Panc1 (cell line): ENCODE measurements around the gene RNF213.

Experiments
- POLR2AphosphoS5 ChIP-seq: IDR thresholded peaks from 2 replicates; pipeline ENCODE4 v1.6.1; 2012; ENCODE audit warnings: mild to moderate bottlenecking, low read depth, low read length, moderate library complexity
- SIN3A ChIP-seq: IDR thresholded peaks from 2 replicates; pipeline ENCODE4 v1.6.1; 2012; ENCODE audit warnings: low read depth, mild to moderate bottlenecking, low read length, moderate library complexity, borderline replicate concordance; ENCODE audit not compliant: insufficient read depth
- TF ChIP-seq, protein P1 (sequence below), 2 experiments: IDR thresholded peaks; 2 replicates each; pipeline ENCODE4 v1.6.1; 2011 to 2012; ENCODE audit warnings: low read depth in 2 of 2, control low read depth in 1 of 2, low read length in 1 of 2, mild to moderate bottlenecking in 1 of 2, moderate library complexity in 1 of 2; ENCODE audit not compliant: insufficient read depth in 1 of 2

DNA sequence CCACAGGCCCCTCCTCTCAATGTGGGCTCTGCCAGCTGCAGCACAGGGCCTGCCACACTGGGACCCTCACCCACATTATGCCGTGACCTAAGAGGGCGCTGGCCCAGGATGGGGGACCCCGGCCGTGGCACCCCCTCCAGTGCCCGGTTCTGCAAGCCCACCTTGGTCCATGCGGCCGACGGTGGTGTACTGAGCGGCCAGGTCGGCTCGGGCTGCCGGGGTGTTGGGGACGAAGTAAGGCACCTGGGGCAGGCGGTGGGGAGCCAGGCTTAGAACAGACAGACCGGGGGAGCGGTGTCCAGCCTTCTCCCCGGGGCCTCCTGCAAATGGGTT is 47.0 kb upstream of the RNF213 start:
- TF ChIP-seq, protein P1, sequence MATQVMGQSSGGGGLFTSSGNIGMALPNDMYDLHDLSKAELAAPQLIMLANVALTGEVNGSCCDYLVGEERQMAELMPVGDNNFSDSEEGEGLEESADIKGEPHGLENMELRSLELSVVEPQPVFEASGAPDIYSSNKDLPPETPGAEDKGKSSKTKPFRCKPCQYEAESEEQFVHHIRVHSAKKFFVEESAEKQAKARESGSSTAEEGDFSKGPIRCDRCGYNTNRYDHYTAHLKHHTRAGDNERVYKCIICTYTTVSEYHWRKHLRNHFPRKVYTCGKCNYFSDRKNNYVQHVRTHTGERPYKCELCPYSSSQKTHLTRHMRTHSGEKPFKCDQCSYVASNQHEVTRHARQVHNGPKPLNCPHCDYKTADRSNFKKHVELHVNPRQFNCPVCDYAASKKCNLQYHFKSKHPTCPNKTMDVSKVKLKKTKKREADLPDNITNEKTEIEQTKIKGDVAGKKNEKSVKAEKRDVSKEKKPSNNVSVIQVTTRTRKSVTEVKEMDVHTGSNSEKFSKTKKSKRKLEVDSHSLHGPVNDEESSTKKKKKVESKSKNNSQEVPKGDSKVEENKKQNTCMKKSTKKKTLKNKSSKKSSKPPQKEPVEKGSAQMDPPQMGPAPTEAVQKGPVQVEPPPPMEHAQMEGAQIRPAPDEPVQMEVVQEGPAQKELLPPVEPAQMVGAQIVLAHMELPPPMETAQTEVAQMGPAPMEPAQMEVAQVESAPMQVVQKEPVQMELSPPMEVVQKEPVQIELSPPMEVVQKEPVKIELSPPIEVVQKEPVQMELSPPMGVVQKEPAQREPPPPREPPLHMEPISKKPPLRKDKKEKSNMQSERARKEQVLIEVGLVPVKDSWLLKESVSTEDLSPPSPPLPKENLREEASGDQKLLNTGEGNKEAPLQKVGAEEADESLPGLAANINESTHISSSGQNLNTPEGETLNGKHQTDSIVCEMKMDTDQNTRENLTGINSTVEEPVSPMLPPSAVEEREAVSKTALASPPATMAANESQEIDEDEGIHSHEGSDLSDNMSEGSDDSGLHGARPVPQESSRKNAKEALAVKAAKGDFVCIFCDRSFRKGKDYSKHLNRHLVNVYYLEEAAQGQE (IDR thresholded peaks at IDR 0.05; ENCODE audit: insufficient read depth in 1 of 2, low read depth in 2 of 2, low read length in 1 of 2): no peak
- no peak for TF ChIP-seq SIN3A
- TF ChIP-seq POLR2AphosphoS5: no peak
